ENCODE measurements around the gene RNF111.

The RNF111 gene

GRCh38 chr15:59001946-59002345 is 14.5 kb downstream of the RNF111 start:
- no peak for DNase-seq

- DNase-seq: no peak
Measured at GRCh38 chr15:59002418-59002859, 15.0 kb downstream of the RNF111 start.

- no peak for DNase-seq
Measured at GRCh38 chr15:59005579-59005978, 18.1 kb downstream of the RNF111 start.

GRCh38 chr15:59008086-59008485 is 20.6 kb downstream of the RNF111 start:
- no peak for DNase-seq

GRCh38 chr15:59011262-59011952 is 23.9 kb downstream of the RNF111 start:
- no peak for DNase-seq

- no peak for DNase-seq
Measured at GRCh38 chr15:59013246-59013873, 25.9 kb downstream of the RNF111 start.

- DNase-seq: no peak
Measured at GRCh38 chr15:59014068-59014467, 26.6 kb downstream of the RNF111 start.

GRCh38 chr15:59017449-59017848 is 30.0 kb downstream of the RNF111 start:
- DNase-seq: no peak

- no peak for DNase-seq
Measured at GRCh38 chr15:59018833-59019232, 31.4 kb downstream of the RNF111 start.

- DNase-seq: no peak
Measured at GRCh38 chr15:59020322-59020721, 32.9 kb downstream of the RNF111 start.

GRCh38 chr15:59022188-59022587 is 34.7 kb downstream of the RNF111 start:
- DNase-seq: no peak

GRCh38 chr15:59026207-59026606 is 38.7 kb downstream of the RNF111 start:
- DNase-seq: no peak

GRCh38 chr15:59028387-59028955 is 41.0 kb downstream of the RNF111 start:
- no peak for DNase-seq

GRCh38 chr15:59029554-59029953 is 42.1 kb downstream of the RNF111 start:
- no peak for DNase-seq

- DNase-seq: no peak
Measured at GRCh38 chr15:59035201-59035600, 47.7 kb downstream of the RNF111 start.

GRCh38 chr15:59039225-59039624 is 51.8 kb downstream of the RNF111 start:
- no peak for DNase-seq

- no peak for DNase-seq
Measured at GRCh38 chr15:59042041-59042440, 54.6 kb downstream of the RNF111 start.

- DNase-seq: no peak
Measured at GRCh38 chr15:59048897-59049296, 61.4 kb downstream of the RNF111 start.

GRCh38 chr15:59051873-59052861 is 64.7 kb downstream of the RNF111 start:
- no peak for DNase-seq

- DNase-seq: no peak
Measured at GRCh38 chr15:59052915-59053407, 65.5 kb downstream of the RNF111 start.

- no peak for DNase-seq
Measured at GRCh38 chr15:59053482-59053881, 66.0 kb downstream of the RNF111 start.

GRCh38 chr15:59059076-59059597 is 71.7 kb downstream of the RNF111 start:
- no peak for DNase-seq

GRCh38 chr15:59060348-59060747 is 72.9 kb downstream of the RNF111 start:
- no peak for DNase-seq
